Activated T-cell treated with anti-CD3 and anti-CD28 coated beads for 48 hours (primary cell): Measurements from ENCODE around the gene SPINK6.

Experiments used
- DNase-seq: peaks from one replicate; pipeline ENCODE4 v3.0.0-alpha.2; 2020; ENCODE audit warnings: low read depth

SPINK6 gene

GRCh38 chr5:148224117-148224742 is 21.4 kb downstream of the SPINK6 start:
- no peak for DNase-seq

- DNase-seq = no peak
Observed at GRCh38 chr5:148228392-148228984, 25.6 kb downstream of the SPINK6 start.

DNA sequence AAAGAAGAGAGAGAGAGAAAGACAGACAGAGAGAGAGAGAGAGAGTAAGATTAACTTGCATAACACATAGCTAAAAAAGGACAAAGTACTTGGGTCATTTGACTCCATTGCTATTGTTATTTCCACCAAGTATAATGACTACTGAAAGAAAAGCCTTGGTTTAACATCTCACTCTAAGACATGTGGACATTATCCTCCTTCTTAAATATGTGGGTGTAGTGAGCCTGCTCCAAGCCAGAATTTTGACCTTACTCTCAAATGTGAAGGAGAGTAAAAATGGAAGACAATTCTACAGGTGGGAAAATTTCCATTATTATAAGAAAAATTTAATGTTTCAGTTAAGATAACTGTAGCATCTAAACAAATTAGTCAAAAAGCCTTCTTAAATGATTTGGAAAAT is 27.0 kb downstream of the SPINK6 start:
- DNase-seq = no peak

DNA sequence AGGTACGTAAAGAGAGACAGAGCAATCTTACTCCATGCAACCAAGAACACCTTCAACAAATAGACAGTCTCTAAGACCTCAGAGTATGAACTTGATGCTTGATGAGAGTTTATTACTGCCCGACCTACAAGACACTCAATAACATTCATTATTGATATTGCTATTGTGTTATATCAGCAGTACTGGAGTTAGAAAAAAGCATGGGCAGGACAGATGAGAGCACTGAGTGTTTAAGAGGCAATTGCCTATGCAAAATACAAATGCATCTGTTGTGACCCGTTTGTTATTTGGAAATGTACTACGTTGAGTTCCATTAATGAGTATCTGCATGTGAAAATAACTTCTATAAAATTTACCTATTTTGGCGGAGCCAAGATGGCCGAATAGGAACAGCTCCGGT is 27.4 kb downstream of the SPINK6 start:
- DNase-seq = no peak

- DNase-seq = no peak
Observed at GRCh38 chr5:148237785-148238417, 35.1 kb downstream of the SPINK6 start.

- DNase-seq = no peak
Observed at GRCh38 chr5:148238418-148238794, 35.6 kb downstream of the SPINK6 start, which contains the start of gene MARCOL. Gene MARCOL, plus strand, starts transcription at chr5:148238525. Its CDS starts 73 bp downstream, at chr5:148238598.

- DNase-seq = no peak
Observed at GRCh38 chr5:148248894-148249293, 46.1 kb downstream of the SPINK6 start.

- no peak for DNase-seq
Observed at GRCh38 chr5:148255456-148255855, 52.6 kb downstream of the SPINK6 start.

DNA sequence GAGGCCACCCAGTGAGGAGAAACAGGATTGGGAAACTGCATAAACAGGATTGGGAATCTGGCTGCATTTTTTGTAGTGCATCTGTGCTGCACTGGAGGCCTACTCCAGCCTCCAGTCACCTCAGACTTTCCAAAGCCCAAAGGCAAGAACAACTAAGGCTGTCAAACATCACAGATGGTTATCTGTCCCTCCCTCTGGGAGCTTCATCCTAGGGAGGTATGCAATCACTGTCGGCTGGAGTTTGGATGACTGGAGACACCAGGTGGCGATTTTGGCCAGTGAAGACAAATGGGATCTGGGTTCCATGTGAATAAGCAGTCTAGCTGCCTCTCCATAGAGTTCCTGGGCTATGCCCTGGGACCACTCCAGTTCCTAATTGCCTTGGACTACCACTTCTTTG is 56.4 kb downstream of the SPINK6 start:
- no peak for DNase-seq

DNA sequence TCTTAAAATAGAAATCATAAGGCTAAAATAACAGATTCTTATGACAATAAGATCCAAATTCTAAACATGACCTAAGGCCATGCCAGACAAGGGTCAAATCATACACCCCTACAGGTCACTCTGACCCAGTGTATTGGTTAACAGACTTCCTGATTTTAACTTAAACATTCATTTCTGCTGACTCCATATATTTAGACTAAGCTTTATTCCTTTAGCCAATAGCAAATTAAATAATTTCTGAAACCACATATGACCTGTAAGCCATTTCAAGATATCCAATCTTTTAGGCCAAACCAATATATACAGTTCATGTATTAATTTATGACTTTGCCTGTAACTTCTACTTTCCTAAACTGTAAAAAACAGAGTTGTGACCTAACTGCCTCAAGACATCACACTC is 58.4 kb downstream of the SPINK6 start:
- no peak for DNase-seq
